Measurements from ENCODE around the gene SCGB1D4. TPM values are rescaled to one million over a fixed set of nuclear protein-coding genes. Genes with fewer than 3 reads are reported as not detected.

Gene SCGB1D4
- total RNA-seq, 1 experiment from 2014 or later: not detected

- DNase-seq: no peak
- TF ChIP-seq CTCF (conservative IDR thresholded peaks at IDR 0.05): no peak
- Histone ChIP-seq H3K79me1 (ENCODE audit: insufficient read depth, low read depth, low read length, poor library complexity, severe bottlenecking) (no peaks in the 10 kb centered on the region), H4K8ac (replicated peaks; ENCODE audit: insufficient read length, low read depth, low read length) (no peak overlapping the region), H2AK5ac (ENCODE audit: insufficient read length, low read length) (no peak overlapping the region), H3K27ac (ENCODE audit: insufficient read length, low read depth, low read length) (no peak overlapping the region), H3K23me2 (ENCODE audit: insufficient read length, low read depth, low read length, poor library complexity, severe bottlenecking) (no peaks in the 10 kb centered on the region), H3K4ac (ENCODE audit: low read depth, low read length) (no peak overlapping the region), H3K14ac (ENCODE audit: insufficient read depth, low read length) (no peak overlapping the region), H4K5ac (ENCODE audit: insufficient read length, low read depth, low read length) (no peak overlapping the region), H4K91ac (ENCODE audit: insufficient read length, low read depth, low read length) (no peak overlapping the region), H2AFZ (ENCODE audit: low read length) (no peak overlapping the region), H3K4me1 (ENCODE audit: insufficient read depth, low read length) (no peaks in the 10 kb centered on the region), H2BK20ac (ENCODE audit: low read depth, low read length, poor library complexity, severe bottlenecking) (no peak overlapping the region), H3K9ac (ENCODE audit: extremely low read depth, insufficient read length, low read length) (no peak overlapping the region), H2BK5ac (ENCODE audit: insufficient read length, low read length) (no peak overlapping the region), H3K9me3 (ENCODE audit: control insufficient read depth, low read depth, low read length) (peaks cover 25% of the 10 kb centered on the region), H2BK12ac (ENCODE audit: insufficient read length, low read depth, low read length) (no peak overlapping the region), H3K27me3 (ENCODE audit: insufficient read depth, low read length) (no peaks in the 10 kb centered on the region), H3K18ac (ENCODE audit: insufficient read length, low read depth, low read length) (no peak overlapping the region), H3K56ac (ENCODE audit: insufficient read length, low read depth, low read length) (no peak overlapping the region), H4K20me1 (ENCODE audit: control insufficient read depth, insufficient read depth, insufficient read length) (no peaks in the 10 kb centered on the region), H3K79me2 (ENCODE audit: insufficient read depth, low read length) (no peaks in the 10 kb centered on the region), H3T11ph (ENCODE audit: low read length) (no peak overlapping the region), H2BK15ac (ENCODE audit: low read depth, low read length) (no peak overlapping the region), H3K23ac (ENCODE audit: insufficient read length, low read depth, low read length) (no peak overlapping the region), H2BK120ac (ENCODE audit: low read depth, low read length, poor library complexity, severe bottlenecking) (no peak overlapping the region), H3K4me2 (ENCODE audit: insufficient read depth, insufficient read length, low read length) (no peak overlapping the region)
- Mint-ChIP-seq H3K36me3 (ENCODE audit: insufficient read depth in 1 of 3, low read depth in 3 of 3) (peaks cover 0 to 16% (median 1%) of the 10 kb centered on the region in 3 experiments; a peak in 6 of 7 replicates), H3K4me3 (no peak overlapping the region), H3K4me1 (no peaks in the 10 kb centered on the region), H3K27ac (no peak overlapping the region), H3K9me3 (peaks cover 56 to 58% of the 10 kb centered on the region in 2 experiments), H3K27me3 (ENCODE audit: low read depth) (peaks cover 17% of the 10 kb centered on the region)
- WGBS (ENCODE audit: extremely low coverage, insufficient read length, low lambda C conversion rate): no CpG with 5 or more reads among the region's 3 CpGs
Observed at GRCh38 chr11:62253999-62254542, 44.8 kb downstream of the SCGB1D4 start.

Data from H9 (cell line).